CD4-positive, alpha-beta T cell treated with Interleukin-12 subunit alpha and Interleukin-12 subunit beta, for 1 hour (primary cell): ENCODE data around the gene TRIM44.

Experiments
- DNase-seq: peaks from one replicate; pipeline ENCODE4 v3.0.0-alpha.2; 2020

The TRIM44 gene, protein sequence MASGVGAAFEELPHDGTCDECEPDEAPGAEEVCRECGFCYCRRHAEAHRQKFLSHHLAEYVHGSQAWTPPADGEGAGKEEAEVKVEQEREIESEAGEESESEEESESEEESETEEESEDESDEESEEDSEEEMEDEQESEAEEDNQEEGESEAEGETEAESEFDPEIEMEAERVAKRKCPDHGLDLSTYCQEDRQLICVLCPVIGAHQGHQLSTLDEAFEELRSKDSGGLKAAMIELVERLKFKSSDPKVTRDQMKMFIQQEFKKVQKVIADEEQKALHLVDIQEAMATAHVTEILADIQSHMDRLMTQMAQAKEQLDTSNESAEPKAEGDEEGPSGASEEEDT

DNA sequence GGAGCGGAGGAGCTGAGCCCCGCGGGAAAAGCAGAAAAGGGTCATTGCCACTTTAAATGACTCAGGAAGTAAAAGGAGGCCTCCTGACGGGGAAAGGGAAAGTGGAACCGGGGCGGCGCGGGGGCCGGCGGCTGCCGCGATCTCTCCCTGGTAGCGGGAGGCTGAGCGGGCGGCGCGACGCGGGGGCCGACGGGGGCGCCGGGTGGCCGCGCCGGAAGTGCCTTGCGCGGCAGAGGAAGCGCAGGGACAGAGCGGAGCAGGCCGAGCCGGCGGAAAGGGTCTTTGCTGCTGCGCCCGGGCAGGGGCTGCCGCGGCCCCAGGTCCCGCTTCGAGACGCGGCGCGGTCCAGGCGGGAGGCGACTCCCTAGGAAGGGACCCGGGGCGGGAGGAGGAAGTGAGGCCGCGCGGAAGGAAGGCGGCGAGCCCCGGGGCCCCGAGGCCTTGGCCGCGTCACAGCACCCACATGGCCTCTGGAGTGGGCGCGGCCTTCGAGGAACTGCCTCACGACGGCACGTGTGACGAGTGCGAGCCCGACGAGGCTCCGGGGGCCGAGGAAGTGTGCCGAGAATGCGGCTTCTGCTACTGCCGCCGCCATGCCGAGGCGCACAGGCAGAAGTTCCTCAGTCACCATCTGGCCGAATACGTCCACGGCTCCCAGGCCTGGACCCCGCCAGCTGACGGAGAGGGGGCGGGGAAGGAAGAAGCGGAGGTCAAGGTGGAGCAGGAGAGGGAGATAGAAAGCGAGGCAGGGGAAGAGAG lies at the start of gene TRIM44:
TSS of gene TRIM44 (plus strand) at position 127 of the 759 bp plus-strand sequence. CDS start at position 464, 337 bp downstream.
- peak; percentile 83 for DNase-seq

DNA sequence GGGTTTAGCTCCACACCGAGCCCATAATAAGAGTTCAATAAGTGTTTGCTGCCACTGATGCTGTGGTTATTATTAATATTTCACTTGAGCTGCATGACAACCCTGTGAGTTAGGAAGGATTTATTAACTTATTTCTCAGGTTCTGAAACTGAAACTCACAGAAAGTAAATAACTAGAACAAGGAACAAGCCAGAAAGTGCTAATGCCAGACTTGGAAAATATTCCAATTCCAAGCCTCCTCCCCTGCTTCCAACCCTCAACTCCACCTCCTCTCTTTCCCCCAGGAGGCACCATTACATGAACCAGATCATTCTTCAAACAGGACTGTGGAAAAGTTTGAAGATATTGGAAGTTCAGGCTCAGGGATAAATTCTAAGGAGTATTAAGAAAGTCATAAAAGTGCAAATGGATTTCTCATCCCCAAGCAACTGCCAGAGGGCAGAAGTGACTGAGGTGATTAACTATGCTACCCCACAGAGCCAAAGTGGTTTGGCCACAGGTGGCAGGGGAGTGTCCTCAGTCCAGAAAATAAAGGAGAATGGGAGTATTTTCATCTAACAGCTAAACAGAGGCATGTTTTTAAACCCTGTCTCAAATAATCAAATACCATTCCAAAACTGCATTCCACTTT lies 47.5 kb upstream of the TRIM44 start:
- no peak for DNase-seq

DNA sequence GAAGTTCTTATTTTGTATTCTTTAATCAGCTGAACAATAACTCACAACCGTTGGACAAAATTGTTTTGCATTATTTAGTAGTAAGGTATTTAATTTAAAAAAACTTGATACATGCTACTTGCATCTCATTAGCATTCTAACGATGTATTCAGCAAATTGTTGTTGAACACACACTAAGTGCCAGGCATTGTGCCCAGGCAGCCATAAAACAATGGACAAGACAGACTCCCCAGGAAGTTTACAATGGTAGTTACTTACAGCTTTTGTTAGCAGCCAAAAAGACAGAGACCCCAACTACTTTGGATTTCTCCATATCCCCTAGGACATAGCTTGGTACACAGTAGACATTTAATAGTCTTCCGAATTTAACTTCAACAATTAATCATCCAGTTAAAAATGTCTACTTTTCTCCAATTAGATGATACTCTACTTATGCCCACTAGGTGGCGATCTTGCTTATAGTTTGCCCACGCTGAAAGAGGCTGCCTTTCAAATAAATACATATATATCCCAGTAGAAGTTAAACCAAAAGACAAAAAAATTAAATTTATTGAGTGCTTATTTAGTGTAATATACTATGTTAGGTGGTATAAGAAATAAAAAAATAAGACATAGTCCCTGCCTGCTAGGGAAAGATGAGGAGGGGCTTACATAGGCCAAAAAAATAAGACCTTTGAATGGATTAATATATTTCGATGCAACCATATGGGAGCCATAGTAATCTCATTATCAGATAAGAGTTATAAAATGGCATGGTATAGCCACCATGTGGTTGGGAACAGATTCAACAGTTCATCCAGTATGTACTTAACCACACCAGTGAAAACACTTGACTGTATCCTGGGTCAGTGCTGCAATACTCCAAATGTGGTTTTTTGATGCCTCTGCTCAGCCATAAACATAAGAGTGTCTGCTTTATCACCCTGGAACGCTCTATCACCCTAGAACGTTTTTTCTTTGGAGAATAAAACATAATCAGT lies 46.4 kb upstream of the TRIM44 start:
- DNase-seq = peak; percentile 46

DNA sequence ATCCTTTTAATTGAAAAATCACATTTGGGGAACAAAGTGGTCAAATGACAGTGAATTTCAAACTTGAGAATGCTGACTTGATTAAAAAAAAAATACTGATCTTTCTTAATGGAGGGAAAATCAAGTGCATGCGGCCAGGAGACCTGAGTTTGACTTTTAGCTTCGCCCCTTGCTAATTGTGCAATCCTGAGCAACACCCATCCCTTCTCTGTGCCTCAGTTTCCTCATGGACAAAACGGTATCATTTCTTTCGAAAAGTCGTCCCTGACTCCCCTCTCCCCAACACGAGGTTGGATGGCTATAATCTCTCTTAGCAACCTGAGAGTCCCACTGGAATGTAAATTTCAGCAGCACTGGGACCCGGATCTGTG lies 45.3 kb upstream of the TRIM44 start:
- DNase-seq = no peak

DNA sequence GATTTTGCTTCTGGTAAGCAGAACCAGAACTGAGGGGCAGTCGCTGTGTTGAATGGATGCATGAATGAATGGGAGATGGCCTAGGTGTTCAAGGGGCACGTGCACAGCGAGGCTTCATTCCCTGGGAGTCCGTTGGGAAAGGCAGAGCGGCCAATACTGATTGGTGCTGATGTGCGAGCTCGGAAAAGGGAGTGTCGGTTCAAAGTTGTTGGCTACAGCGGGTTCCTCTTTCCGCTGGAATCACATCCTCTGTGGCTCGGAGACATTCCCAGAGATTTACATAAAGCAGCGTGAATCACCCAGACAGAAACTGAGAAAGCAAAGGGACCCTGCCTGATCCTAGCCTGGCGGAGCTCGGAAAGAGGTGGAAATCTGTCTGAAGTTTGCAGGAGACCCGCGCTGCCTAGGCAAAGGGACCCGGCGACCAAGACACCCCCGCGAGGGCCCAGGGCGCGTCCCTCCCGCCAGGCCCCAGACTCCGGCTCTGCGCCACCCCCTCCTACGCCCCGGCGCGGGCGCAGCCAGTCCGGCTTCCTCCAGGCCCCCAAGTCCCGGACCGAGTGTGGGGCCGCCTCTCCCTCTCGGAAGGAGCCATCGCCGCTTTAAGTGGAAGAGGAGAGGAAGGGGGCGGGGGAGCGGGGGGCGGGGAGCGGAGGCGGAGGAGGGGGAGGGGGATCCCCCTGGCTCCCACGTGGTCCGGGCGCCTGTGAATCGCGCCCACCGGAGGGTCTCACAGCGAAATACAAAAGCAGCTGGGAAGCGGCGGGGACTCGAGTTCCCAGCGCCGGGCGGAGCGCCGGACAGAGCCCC lies 44.7 kb upstream of the TRIM44 start, which contains the start of gene FJX1:
TSS of gene FJX1 (plus strand) at position 774 of the 810 bp plus-strand sequence. CDS start 177 bp downstream, outside the sequence.
- no peak for DNase-seq

DNA sequence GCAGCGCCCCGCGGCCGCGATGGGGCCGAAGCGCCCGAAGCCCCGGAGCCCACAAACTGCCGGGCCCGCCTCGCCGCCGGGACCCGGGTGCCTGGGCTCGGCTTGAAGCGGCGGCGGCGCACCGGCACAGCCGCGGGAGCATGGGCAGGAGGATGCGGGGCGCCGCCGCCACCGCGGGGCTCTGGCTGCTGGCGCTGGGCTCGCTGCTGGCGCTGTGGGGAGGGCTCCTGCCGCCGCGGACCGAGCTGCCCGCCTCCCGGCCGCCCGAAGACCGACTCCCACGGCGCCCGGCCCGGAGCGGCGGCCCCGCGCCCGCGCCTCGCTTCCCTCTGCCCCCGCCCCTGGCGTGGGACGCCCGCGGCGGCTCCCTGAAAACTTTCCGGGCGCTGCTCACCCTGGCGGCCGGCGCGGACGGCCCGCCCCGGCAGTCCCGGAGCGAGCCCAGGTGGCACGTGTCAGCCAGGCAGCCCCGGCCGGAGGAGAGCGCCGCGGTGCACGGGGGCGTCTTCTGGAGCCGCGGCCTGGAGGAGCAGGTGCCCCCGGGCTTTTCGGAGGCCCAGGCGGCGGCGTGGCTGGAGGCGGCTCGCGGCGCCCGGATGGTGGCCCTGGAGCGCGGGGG lies 44.0 kb upstream of the TRIM44 start:
- DNase-seq = no peak

DNA sequence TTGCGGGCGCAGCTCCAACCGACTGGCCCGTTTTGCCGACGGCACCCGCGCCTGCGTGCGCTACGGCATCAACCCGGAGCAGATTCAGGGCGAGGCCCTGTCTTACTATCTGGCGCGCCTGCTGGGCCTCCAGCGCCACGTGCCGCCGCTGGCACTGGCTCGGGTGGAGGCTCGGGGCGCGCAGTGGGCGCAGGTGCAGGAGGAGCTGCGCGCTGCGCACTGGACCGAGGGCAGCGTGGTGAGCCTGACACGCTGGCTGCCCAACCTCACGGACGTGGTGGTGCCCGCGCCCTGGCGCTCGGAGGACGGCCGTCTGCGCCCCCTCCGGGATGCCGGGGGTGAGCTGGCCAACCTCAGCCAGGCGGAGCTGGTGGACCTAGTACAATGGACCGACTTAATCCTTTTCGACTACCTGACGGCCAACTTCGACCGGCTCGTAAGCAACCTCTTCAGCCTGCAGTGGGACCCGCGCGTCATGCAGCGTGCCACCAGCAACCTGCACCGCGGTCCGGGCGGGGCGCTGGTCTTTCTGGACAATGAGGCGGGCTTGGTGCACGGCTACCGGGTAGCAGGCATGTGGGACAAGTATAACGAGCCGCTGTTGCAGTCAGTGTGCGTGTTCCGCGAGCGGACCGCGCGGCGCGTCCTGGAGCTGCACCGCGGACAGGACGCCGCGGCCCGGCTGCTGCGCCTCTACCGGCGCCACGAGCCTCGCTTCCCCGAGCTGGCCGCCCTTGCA lies 43.3 kb upstream of the TRIM44 start:
- no peak for DNase-seq

DNA sequence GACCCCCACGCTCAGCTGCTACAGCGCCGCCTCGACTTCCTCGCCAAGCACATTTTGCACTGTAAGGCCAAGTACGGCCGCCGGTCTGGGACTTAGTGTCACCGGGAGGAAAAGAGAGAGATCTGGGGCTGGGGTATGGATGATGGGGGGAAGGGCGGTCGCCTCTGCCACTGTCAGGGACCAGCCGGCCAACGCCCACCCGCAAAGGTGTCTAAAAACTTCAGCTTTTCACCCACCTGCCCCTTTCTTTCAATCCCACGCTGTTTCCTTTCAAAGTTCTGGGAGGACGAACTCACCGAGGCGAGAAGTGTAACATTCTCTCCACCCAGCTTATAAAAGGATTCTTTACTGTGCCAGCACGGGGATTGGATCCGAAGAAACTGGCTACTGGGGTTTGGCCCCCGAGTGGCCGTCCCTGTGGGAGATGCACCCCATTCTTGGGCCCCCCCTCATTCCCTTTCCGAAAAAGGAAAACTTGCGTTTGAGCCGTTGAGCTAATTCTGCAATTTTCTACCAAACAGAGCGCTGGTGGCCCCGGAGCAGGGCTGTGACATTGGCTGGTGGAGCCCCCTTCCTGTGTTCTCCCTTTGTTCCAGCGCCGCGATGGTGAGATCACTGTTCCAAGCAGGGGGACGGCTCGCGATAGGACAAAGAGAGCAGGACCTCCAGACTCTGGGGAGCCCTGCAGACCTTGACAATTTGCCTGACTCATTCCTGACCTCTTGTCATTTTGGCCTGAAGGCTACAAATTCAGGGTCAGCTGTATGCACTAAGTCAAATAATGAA lies 42.5 kb upstream of the TRIM44 start:
- DNase-seq = no peak

DNA sequence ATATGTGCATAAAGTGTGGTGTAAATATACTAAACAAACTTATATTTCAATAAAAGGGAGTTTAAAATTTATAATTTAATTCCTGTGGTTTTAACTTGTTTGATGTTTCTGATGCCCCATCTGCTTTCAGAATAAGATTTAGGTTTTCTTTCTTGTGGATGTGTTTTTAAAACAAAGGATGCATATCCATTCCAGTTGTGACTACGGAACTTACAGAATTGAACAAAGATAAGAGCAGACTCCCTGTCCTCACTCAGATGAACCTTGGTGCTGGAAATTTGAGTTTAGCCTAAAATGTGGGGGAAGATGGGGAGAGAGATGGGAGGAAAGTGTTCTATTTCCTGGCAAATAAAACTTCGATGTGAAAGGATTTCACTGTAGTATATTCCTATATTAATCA lies 41.8 kb upstream of the TRIM44 start:
- no peak for DNase-seq

DNA sequence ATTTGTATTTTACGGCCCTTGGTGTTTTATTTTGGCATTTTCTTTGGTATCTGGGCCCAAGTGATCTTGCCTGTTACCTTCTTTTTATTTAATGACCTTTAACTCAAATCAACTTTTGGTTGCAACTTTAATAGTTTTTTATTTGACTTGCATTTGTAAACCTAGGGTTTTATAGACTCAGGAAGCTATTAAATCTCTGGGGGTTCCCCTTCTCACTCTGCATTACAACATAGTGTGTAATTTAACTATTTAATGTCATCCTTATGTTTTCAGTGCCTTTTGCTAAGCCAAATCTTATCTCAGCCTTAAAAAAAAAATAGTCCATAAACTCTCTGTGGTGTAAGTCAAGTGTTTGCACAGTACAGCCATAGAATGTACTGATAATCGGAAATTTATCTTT lies 41.0 kb upstream of the TRIM44 start:
- no peak for DNase-seq

DNA sequence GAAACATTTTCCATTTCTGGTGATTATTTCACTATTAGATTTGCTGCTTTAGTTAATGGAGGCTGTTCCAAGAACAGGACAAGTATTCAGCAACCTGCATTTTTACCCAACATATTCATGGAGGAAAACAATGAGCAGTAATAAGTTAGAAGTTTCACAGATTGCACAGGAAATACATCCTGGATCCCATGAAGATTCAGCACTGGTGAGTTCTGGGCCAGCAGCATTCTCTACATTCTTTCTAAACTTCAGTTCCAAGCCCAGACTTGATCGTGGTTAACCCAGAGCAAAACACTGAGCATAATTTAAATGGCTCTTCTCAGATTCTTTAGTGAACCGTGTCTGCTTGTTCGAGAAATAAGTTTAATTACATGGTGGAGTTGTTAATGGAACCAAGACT lies 40.5 kb upstream of the TRIM44 start:
- no peak for DNase-seq

DNA sequence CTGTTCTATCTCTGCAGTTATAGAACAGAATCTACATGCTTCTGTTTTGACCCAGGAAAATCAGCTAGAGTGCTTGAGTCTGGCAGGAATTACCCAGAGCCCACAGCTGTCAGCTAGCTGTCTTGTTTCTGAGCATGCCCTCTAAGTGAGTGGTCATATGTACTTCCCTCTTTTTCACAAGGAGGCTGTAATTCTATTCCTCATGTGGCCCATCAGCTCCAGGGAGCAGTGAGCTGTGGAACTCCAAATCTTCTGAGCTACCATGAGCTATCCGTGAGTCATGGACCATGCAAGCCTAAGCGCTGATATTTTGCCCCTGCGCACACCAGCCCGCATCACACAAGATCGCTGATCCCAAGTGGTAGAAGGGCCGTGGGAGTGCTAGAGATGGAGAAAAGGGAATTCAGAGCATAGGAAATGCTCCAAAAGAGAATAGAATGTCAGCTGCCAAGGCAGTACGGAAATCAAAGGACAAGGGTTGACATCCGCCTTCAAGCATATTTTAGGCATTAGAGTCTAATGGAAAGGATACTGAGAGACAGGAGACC lies 38.9 kb upstream of the TRIM44 start:
- no peak for DNase-seq

DNA sequence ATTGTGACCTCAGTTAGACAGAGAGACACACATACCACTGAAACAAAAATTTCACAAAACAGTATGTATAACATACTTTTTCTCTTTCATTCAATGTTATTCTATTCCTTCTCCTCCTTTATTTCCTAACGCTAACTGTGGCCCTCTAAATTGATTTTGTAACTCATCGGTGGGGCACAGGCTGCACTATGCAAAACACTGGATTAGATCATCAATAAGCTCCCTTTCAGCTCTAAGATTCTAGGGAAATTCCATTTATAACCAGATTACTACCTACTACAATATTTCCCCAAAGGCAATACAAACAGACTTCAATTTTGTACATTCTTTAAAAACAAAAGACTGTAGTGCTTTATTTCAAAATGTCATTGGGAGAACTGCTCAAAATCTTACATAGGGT lies 38.3 kb upstream of the TRIM44 start:
- DNase-seq = no peak

DNA sequence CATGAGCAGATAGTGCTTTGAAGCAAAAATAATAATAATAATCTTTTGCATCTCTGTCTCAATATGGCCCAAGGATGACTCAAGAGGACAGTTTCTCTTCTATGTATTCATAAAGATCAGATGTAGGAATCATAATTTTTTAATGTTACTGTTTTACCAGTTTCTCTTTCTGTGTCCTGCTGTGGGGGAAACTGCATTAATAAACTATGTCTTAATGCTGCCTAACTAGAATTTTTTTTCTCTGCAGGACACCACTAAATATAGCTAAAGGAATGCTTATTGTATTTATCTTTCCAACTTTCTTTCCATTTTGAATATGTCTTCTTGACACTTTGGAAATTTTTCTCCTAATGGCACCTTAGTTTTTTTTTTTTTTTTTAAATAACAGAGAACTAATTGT lies 37.8 kb upstream of the TRIM44 start:
- no peak for DNase-seq

DNA sequence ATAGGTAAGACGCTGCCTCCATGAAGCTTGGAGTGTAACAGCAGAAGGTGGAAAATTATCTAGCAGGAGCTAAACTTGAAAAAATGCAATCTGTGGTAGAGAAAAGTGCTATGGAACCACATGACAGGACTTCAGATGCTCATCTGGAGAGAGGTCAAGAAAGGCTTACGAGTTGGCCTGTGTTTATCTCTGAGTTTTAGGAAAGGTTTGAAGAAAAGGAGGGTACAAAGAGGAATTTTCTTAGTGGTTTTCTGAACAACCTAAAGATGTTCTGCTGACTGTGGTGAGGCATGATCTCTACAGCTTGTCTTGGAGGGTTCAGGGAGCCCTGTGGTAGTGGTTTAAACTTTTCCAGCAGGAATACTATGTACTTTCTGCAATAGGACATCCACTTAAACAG lies 36.1 kb upstream of the TRIM44 start:
- no peak for DNase-seq

DNA sequence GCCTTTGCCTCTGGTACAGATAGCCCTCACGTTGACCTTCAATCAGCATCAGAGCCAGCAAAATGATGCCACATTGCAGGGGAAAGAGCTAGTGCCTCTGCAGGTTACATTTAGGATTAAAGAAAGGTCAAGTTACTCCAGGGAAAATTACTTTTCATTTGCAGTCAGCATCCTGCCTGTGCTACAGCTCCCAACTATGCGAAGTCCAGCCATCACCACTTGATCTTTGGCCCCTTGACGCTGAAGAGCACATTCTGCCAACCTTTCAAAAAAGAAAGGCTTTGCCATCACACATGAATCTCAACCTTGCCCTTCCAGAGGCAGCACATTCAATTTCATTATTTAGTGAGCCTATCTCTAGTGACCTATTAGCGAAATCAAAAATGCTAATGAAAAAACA lies 33.1 kb upstream of the TRIM44 start:
- DNase-seq = no peak

DNA sequence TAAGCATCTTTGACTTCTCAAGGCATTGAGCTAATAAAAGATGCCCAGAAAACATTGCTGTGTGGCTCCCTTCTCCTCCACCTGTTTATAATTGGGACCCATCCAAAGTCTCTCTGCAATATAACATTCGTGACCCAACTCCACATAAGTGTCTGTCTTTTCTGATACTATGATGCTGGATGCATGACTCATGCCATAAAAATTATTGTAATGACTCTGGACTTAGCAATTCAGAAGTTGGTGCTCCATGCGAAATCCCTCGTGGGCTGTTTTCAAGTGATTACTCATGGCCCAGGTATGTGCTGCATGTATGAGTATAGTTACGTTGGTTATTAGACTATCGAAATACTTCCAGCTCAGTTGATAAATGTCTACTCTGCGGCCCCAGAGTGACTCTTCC lies 32.7 kb upstream of the TRIM44 start:
- no peak for DNase-seq

DNA sequence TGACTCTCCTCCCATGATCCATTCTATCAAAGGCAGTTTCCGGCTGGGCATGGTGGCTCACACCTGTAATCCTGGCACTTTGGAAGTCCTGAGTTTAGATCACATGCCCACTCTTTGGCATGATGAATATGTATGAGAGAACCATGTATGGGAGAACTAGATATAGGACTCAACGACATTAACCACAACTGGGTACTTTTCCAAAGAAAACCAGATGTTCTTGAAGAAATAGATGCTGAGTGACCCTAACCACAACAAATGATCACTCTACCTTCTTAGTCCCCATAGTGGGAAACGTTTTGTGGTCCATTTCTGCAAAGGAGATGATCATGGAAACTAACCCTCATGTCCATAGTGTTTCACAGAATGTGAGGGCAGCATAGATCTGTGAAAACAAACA lies 30.7 kb upstream of the TRIM44 start:
- DNase-seq = no peak

DNA sequence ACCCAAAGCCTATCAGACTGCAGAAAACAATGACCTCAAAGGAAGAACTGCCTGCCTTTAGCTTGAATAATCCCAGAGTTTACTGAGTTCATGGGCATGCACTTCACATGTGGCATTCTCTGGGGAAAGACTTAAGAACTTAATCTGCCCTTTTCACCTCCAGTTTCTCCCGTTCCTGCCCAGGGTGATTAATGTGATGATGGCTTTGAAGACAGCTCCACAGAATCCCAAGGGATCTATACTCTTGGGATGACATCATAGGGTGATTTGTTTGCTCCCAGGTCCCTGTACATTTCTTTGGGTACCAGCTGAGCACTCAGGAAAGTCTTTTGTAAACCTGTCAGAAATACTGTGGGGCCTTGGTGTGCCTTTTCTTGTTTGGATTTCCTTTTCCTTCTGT lies 30.3 kb upstream of the TRIM44 start:
- no peak for DNase-seq
